NK-92 (cell line): ENCODE measurements around the gene CD300LG.
"Not testable (repeated sequence)": the region's sequence is repeated elsewhere in the genome, so short reads cannot be mapped to it uniquely, and the experiment has no call there.

Experiments
- DNase-seq: peaks from one replicate; lab custom pipeline; 2025; ENCODE audit not compliant: unreplicated experiment; lab: John Stamatoyannopoulos, UW

The CD300LG gene

GRCh38 chr17:43846963-43847371 is at the start of gene CD300LG:
TSS of gene CD300LG (plus strand) at chr17:43847176. CDS start at chr17:43847217, 41 bp downstream.
- DNase-seq: no peak

- DNase-seq: not testable (repeated sequence)
Measured at GRCh38 chr17:43798024-43798423, 49.0 kb upstream of the CD300LG start.

- DNase-seq: no peak
Measured at GRCh38 chr17:43799047-43799446, 47.9 kb upstream of the CD300LG start.

GRCh38 chr17:43800736-43801135 is 46.2 kb upstream of the CD300LG start:
- no peak for DNase-seq

- DNase-seq: no peak
Measured at GRCh38 chr17:43801844-43802243, 45.1 kb upstream of the CD300LG start.

- no peak for DNase-seq
Measured at GRCh38 chr17:43803758-43804157, 43.2 kb upstream of the CD300LG start.

- DNase-seq: no peak
Measured at GRCh38 chr17:43805117-43805516, 41.9 kb upstream of the CD300LG start.

GRCh38 chr17:43808076-43808475 is 38.9 kb upstream of the CD300LG start:
- no peak for DNase-seq

- DNase-seq: no peak
Measured at GRCh38 chr17:43809121-43809520, 37.9 kb upstream of the CD300LG start.

GRCh38 chr17:43810226-43810715 is 36.7 kb upstream of the CD300LG start:
- DNase-seq: no peak

GRCh38 chr17:43810823-43811222 is 36.2 kb upstream of the CD300LG start:
- DNase-seq: no peak

- no peak for DNase-seq
Measured at GRCh38 chr17:43812396-43813265, 34.3 kb upstream of the CD300LG start.

GRCh38 chr17:43813386-43813785 is 33.6 kb upstream of the CD300LG start:
- no peak for DNase-seq

- no peak for DNase-seq
Measured at GRCh38 chr17:43814026-43814425, 33.0 kb upstream of the CD300LG start.

- no peak for DNase-seq
Measured at GRCh38 chr17:43814714-43815113, 32.3 kb upstream of the CD300LG start.

- DNase-seq: no peak
Measured at GRCh38 chr17:43816336-43817320, 30.3 kb upstream of the CD300LG start.

GRCh38 chr17:43817826-43818225 is 29.1 kb upstream of the CD300LG start:
- DNase-seq: no peak

- DNase-seq: no peak
Measured at GRCh38 chr17:43818966-43819365, 28.0 kb upstream of the CD300LG start.

GRCh38 chr17:43820759-43821158 is 26.2 kb upstream of the CD300LG start:
- no peak for DNase-seq

GRCh38 chr17:43822570-43823190 is 24.3 kb upstream of the CD300LG start:
- DNase-seq: no peak
